ENCODE results near the gene MRPS5. TPM values are rescaled to one million over a fixed set of nuclear protein-coding genes. Genes with fewer than 3 reads are reported as not detected.

Gene MRPS5
- total RNA-seq, 1 experiment from 2014 or later, result 80.5 TPM

DNA sequence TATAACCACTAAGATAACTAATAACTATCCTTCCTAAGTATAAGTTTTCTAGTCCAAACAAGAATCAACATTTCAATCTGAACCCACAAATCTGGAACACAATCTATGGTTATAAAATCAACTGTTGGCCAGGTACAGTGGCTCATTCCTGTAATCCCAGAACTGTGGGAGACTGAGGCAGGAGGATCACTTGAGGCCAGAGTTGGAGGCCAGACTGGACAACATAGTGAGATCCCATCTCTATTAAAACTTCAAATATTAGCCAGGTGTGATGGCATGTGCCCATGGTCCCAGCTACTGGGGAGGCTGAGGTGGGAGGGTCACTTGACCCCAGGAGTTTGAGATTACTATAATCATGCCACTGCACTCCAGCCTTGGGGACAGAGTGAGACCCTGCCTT, 11.2 kb downstream of the MRPS5 start:
- POLR2A ChIA-PET, result no interaction called here
- peaks cover 73% of the 10 kb centered on the region for H3K36me3 Mint-ChIP-seq (ENCODE audit: insufficient read depth, unreplicated experiment)
- no peaks in the 10 kb centered on the region for H3K27me3 ChIP-seq (replicated peaks; ENCODE audit: control insufficient read depth, insufficient read depth, low read length)
- no peak overlapping the region for H3K27ac Mint-ChIP-seq (ENCODE audit: unreplicated experiment)
- CTCF ChIA-PET, result no interaction called here
- H3K4me1 ChIP-seq, result no peaks in the 10 kb centered on the region
- no peaks in the 10 kb centered on the region for H3K9me3 ChIP-seq
- no peak overlapping the region for H3K4me3 ChIP-seq (ENCODE audit: low read depth, low read length)
- H3K27me3 Mint-ChIP-seq (ENCODE audit: insufficient read depth, unreplicated experiment), result no peaks in the 10 kb centered on the region
- DNase-seq, result no peak
- no peaks in the 10 kb centered on the region for H3K4me1 Mint-ChIP-seq (ENCODE audit: low read depth, unreplicated experiment)
- TF ChIP-seq, protein P1, sequence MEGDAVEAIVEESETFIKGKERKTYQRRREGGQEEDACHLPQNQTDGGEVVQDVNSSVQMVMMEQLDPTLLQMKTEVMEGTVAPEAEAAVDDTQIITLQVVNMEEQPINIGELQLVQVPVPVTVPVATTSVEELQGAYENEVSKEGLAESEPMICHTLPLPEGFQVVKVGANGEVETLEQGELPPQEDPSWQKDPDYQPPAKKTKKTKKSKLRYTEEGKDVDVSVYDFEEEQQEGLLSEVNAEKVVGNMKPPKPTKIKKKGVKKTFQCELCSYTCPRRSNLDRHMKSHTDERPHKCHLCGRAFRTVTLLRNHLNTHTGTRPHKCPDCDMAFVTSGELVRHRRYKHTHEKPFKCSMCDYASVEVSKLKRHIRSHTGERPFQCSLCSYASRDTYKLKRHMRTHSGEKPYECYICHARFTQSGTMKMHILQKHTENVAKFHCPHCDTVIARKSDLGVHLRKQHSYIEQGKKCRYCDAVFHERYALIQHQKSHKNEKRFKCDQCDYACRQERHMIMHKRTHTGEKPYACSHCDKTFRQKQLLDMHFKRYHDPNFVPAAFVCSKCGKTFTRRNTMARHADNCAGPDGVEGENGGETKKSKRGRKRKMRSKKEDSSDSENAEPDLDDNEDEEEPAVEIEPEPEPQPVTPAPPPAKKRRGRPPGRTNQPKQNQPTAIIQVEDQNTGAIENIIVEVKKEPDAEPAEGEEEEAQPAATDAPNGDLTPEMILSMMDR (IDR thresholded peaks at IDR 0.05; ENCODE audit: insufficient read depth in 1 of 2, low read depth in 1 of 2, low read length in 1 of 2, severe bottlenecking in 1 of 2, unreplicated experiment in 1 of 2), result no peak
- intact Hi-C loops (cut with micrococcal nuclease; ENCODE audit: unreplicated experiment), result no loop called here
- H3K36me3 ChIP-seq (ENCODE audit: control insufficient read depth, insufficient read depth, low read length), result peaks cover 3% of the 10 kb centered on the region
- H3K9me3 Mint-ChIP-seq (ENCODE audit: unreplicated experiment), result no peaks in the 10 kb centered on the region
- no peak overlapping the region for H3K4me3 Mint-ChIP-seq (ENCODE audit: unreplicated experiment)
- no TSS peak for BruUV-seq (replicated peaks)

DNA sequence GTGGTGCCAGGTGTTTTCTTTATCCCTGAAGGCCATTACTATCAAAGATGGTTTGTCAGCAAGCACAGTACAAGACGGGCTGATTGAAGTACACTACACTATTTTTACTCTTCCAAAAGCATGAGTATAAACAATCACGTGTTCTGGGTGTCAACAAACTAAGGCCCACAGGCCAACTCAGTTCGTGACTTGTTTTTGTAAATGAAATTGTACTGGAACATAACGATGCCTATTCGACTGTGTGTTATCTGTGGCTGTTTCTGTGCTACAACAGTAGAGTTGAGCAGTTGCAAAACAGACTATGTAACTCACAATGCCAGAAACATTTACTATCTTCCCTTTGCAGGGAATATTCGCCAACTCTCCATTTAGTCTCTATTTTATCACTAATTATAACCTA, 12.3 kb downstream of the MRPS5 start:
- no TSS peak for BruUV-seq (replicated peaks)
- CTCF ChIA-PET, result no interaction called here
- Mint-ChIP-seq H3K27ac (ENCODE audit: unreplicated experiment) (no peak overlapping the region), H3K4me3 (ENCODE audit: unreplicated experiment) (no peak overlapping the region), H3K4me1 (ENCODE audit: low read depth, unreplicated experiment) (no peaks in the 10 kb centered on the region), H3K36me3 (ENCODE audit: insufficient read depth, unreplicated experiment) (peaks cover 72% of the 10 kb centered on the region), H3K9me3 (ENCODE audit: unreplicated experiment) (no peaks in the 10 kb centered on the region), H3K27me3 (ENCODE audit: insufficient read depth, unreplicated experiment) (no peaks in the 10 kb centered on the region)
- POLR2A ChIA-PET, result no interaction called here
- Histone ChIP-seq H3K9me3 (no peaks in the 10 kb centered on the region), H3K36me3 (ENCODE audit: control insufficient read depth, insufficient read depth, low read length) (peaks cover 3% of the 10 kb centered on the region), H3K27me3 (replicated peaks; ENCODE audit: control insufficient read depth, insufficient read depth, low read length) (no peaks in the 10 kb centered on the region), H3K4me3 (ENCODE audit: low read depth, low read length) (no peak overlapping the region), H3K4me1 (no peaks in the 10 kb centered on the region)
- TF ChIP-seq, protein P1 (IDR thresholded peaks at IDR 0.05; ENCODE audit: insufficient read depth in 1 of 2, low read depth in 1 of 2, low read length in 1 of 2, severe bottlenecking in 1 of 2, unreplicated experiment in 1 of 2), result no peak
- no peak for DNase-seq
- intact Hi-C loops (cut with micrococcal nuclease; ENCODE audit: unreplicated experiment), result no loop called here

DNA sequence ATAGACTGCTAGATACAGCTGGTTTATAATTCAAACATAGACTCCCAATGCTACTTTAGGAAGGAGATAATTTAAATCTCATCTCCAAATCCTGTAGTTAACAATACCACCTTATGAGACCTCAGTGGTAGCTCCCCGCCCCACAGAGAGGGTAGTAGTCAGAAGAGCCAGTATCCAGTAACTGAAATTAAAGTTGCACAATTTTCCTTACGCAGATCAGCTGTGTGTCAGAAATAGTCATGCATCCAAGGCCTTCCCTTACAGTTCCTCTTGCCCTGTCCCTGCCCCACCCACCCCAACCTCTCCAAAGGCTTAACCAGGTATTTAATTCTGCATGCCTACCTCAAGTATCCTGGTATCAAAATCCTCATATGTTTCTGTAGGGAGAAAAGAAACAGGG, 15.5 kb downstream of the MRPS5 start:
- H3K4me3 Mint-ChIP-seq (ENCODE audit: unreplicated experiment), result no peak overlapping the region
- H3K27ac Mint-ChIP-seq (ENCODE audit: unreplicated experiment), result no peak overlapping the region

More for the DNA sequence above, 15.5 kb downstream of the MRPS5 start:
- H3K4me1 ChIP-seq, result no peaks in the 10 kb centered on the region
- no peak overlapping the region for H3K4me3 ChIP-seq (ENCODE audit: low read depth, low read length)
- intact Hi-C loops (cut with micrococcal nuclease; ENCODE audit: unreplicated experiment), result no loop called here
- H3K4me1 Mint-ChIP-seq (ENCODE audit: low read depth, unreplicated experiment), result no peaks in the 10 kb centered on the region
- peaks cover 3% of the 10 kb centered on the region for H3K36me3 ChIP-seq (ENCODE audit: control insufficient read depth, insufficient read depth, low read length)
- no peak for DNase-seq
- no peaks in the 10 kb centered on the region for H3K27me3 ChIP-seq (replicated peaks; ENCODE audit: control insufficient read depth, insufficient read depth, low read length)
- no TSS peak for BruUV-seq (replicated peaks)
- CTCF ChIA-PET, result interaction anchor here (0.6 kb wide), 1 partner anchor 117 kb away, joined by 3 read pairs; no protein-coding TSS in a partner anchor
- TF ChIP-seq, protein P1 (IDR thresholded peaks at IDR 0.05; ENCODE audit: insufficient read depth in 1 of 2, low read depth in 1 of 2, low read length in 1 of 2, severe bottlenecking in 1 of 2, unreplicated experiment in 1 of 2), result no peak
- H3K9me3 ChIP-seq, result no peaks in the 10 kb centered on the region
- POLR2A ChIA-PET, result no interaction called here
- H3K27me3 Mint-ChIP-seq (ENCODE audit: insufficient read depth, unreplicated experiment), result no peaks in the 10 kb centered on the region
- H3K9me3 Mint-ChIP-seq (ENCODE audit: unreplicated experiment), result no peaks in the 10 kb centered on the region
- H3K36me3 Mint-ChIP-seq (ENCODE audit: insufficient read depth, unreplicated experiment), result peaks cover 79% of the 10 kb centered on the region

All from Caco-2 (cell line).